HG03039 (cell line): ENCODE results near the gene KRTAP10-1.
"Not testable (repeated sequence)": the region's sequence is repeated elsewhere in the genome, so short reads cannot be mapped to it uniquely, and the experiment has no call there.

Experiments
- ATAC-seq: cut with Tn5 transposase; IDR thresholded peaks from one replicate; pipeline ENCODE4 v1.9.1; 2021; ENCODE audit warnings: mild to moderate bottlenecking, moderate library complexity; ENCODE audit not compliant: unreplicated experiment

KRTAP10-1 gene

GRCh38 chr21:44539991-44540666 is at the start of gene KRTAP10-1:
Gene KRTAP10-1 (minus strand): TSS chr21:44540195. CDS start chr21:44540150, 45 bp downstream.
- no peak for ATAC-seq

- ATAC-seq, result no peak
Observed at GRCh38 chr21:44589094-44589493, 49.1 kb upstream of the KRTAP10-1 start.

- no peak for ATAC-seq
Observed at GRCh38 chr21:44585892-44586291, 45.9 kb upstream of the KRTAP10-1 start.

- no peak for ATAC-seq
Observed at GRCh38 chr21:44583800-44584147, 43.8 kb upstream of the KRTAP10-1 start.

GRCh38 chr21:44583089-44583799 is 43.2 kb upstream of the KRTAP10-1 start:
- ATAC-seq, result no peak

- no peak for ATAC-seq
Observed at GRCh38 chr21:44582055-44582454, 42.1 kb upstream of the KRTAP10-1 start.

GRCh38 chr21:44581158-44581557 is 41.2 kb upstream of the KRTAP10-1 start:
- no peak for ATAC-seq

- not testable (repeated sequence) for ATAC-seq
Observed at GRCh38 chr21:44580231-44580821, 40.3 kb upstream of the KRTAP10-1 start, which contains the start of gene KRTAP10-5. Gene KRTAP10-5 (minus strand): TSS chr21:44580604. CDS start chr21:44580578, 26 bp downstream.

GRCh38 chr21:44579833-44580144 is 39.8 kb upstream of the KRTAP10-1 start:
- no peak for ATAC-seq

GRCh38 chr21:44579056-44579832 is 39.2 kb upstream of the KRTAP10-1 start:
- ATAC-seq, result no peak

GRCh38 chr21:44578371-44579055 is 38.5 kb upstream of the KRTAP10-1 start:
- ATAC-seq, result no peak

- no peak for ATAC-seq
Observed at GRCh38 chr21:44576025-44576420, 36.0 kb upstream of the KRTAP10-1 start.

- ATAC-seq, result no peak
Observed at GRCh38 chr21:44575307-44576024, 35.5 kb upstream of the KRTAP10-1 start.

GRCh38 chr21:44574457-44575306 is 34.7 kb upstream of the KRTAP10-1 start:
- ATAC-seq, result no peak

GRCh38 chr21:44573630-44574456 is 33.8 kb upstream of the KRTAP10-1 start, which contains the start of gene KRTAP10-4:
Gene KRTAP10-4 (plus strand): TSS chr21:44573729. CDS start chr21:44573759, 30 bp downstream.
- not testable (repeated sequence) for ATAC-seq

GRCh38 chr21:44572959-44573583 is 33.1 kb upstream of the KRTAP10-1 start:
- no peak for ATAC-seq

GRCh38 chr21:44571844-44572782 is 32.1 kb upstream of the KRTAP10-1 start:
- no peak for ATAC-seq
